HCT116 (cell line): Measurements from ENCODE around the gene COL3A1.

Source experiments
- ATF3 ChIP-seq: IDR thresholded peaks from 2 replicates; pipeline ENCODE4 v1.6.1; 2012
- CEBPB ChIP-seq: IDR thresholded peaks from 2 replicates; pipeline ENCODE4 v1.6.1; 2012; ENCODE audit warnings: low read depth
- CTCF ChIP-seq, 3 experiments: fragments of 200-600 bp in 1 of 3; sonication (generic) in 1 of 3; IDR thresholded peaks in 2 of 3; conservative IDR thresholded peaks in 1 of 3; 2 replicates each; pipeline ENCODE4 v1.5.1; 2012 to 2017; ENCODE audit warnings: low read depth in 2 of 3, low read length in 2 of 3, antibody characterized with exemption in 1 of 3, borderline replicate concordance in 1 of 3, control low read depth in 1 of 3, mild to moderate bottlenecking in 1 of 3, mixed read lengths in 1 of 3, mixed run types in 1 of 3, moderate library complexity in 1 of 3; ENCODE audit not compliant: insufficient read depth in 1 of 3
- EZH2 ChIP-seq: fragments of 200-600 bp; sonication (generic); IDR thresholded peaks from 2 replicates; pipeline ENCODE4 v1.6.1; 2017; ENCODE audit warnings: antibody characterized with exemption, mixed run types
- JUND ChIP-seq: IDR thresholded peaks from 2 replicates; pipeline ENCODE4 v1.6.1; 2012
- POLR2A ChIP-seq: IDR thresholded peaks from 2 replicates; pipeline ENCODE4 v1.7.0; 2011; ENCODE audit warnings: borderline replicate concordance; ENCODE audit not compliant: insufficient read depth, insufficient read length; ENCODE audit errors: extremely low read depth
- POLR2AphosphoS5 ChIP-seq: IDR thresholded peaks from 2 replicates; pipeline ENCODE4 v1.6.1; 2011; ENCODE audit warnings: mild to moderate bottlenecking, low read depth, low read length, moderate library complexity
- RAD21 ChIP-seq: IDR thresholded peaks from 2 replicates; pipeline ENCODE4 v1.6.1; 2012; ENCODE audit warnings: low read depth, mild to moderate bottlenecking
- REST ChIP-seq: IDR thresholded peaks from 2 replicates; pipeline ENCODE4 v1.6.1; 2012; ENCODE audit warnings: low read depth
- SP1 ChIP-seq: IDR thresholded peaks from 2 replicates; pipeline ENCODE4 v1.6.1; 2012; ENCODE audit warnings: low read depth

GRCh38 chr2:189014449-189015138 is 40.4 kb downstream of the COL3A1 start:
- no peak for TF ChIP-seq CTCF (IDR thresholded peaks at IDR 0.05 in 2 of 3, conservative IDR thresholded peaks at IDR 0.05 in 1 of 3; ENCODE audit: borderline replicate concordance in 1 of 3, insufficient read depth in 1 of 3, low read depth in 2 of 3, low read length in 2 of 3)
- TF ChIP-seq REST: no peak
- TF ChIP-seq EZH2: no peak
- TF ChIP-seq POLR2A: no peak
- no peak for TF ChIP-seq RAD21
- no peak for TF ChIP-seq JUND
- TF ChIP-seq ATF3: no peak
- no peak for TF ChIP-seq POLR2AphosphoS5
- no peak for TF ChIP-seq SP1
- TF ChIP-seq CEBPB: no peak
